CD4-positive, alpha-beta T cell treated with Interleukin-17A for 1 hour (primary cell): Measurements from ENCODE around the gene PTGR1.
"Not testable (repeated sequence)": the region's sequence is repeated elsewhere in the genome, so short reads cannot be mapped to it uniquely, and the experiment has no call there.

ENCODE experiments used
- DNase-seq: peaks from one replicate; pipeline ENCODE4 v3.0.0-alpha.2; 2020

The PTGR1 gene

GRCh38 chr9:111610845-111611244, 11.4 kb upstream of the PTGR1 start:
- no peak for DNase-seq

- no peak for DNase-seq
Measured at GRCh38 chr9:111610149-111610548, 10.7 kb upstream of the PTGR1 start.

- DNase-seq: no peak
Measured at GRCh38 chr9:111605041-111605559, 5.7 kb upstream of the PTGR1 start.

- no peak for DNase-seq
Measured at GRCh38 chr9:111604054-111604615, 4.7 kb upstream of the PTGR1 start.

GRCh38 chr9:111603041-111603440, 3.6 kb upstream of the PTGR1 start:
- DNase-seq: no peak

- no peak for DNase-seq
Measured at GRCh38 chr9:111601237-111602018, 2.0 kb upstream of the PTGR1 start.

- no peak for DNase-seq
Measured at GRCh38 chr9:111599955-111600343, 502 bp upstream of the PTGR1 start.

GRCh38 chr9:111598733-111599091, 735 bp downstream of the PTGR1 start:
- DNase-seq: no peak

- peak; percentile 70 for DNase-seq
Measured at GRCh38 chr9:111597852-111598732, 1.4 kb downstream of the PTGR1 start.

GRCh38 chr9:111588846-111589245, 10.6 kb downstream of the PTGR1 start:
- DNase-seq: no peak

GRCh38 chr9:111586378-111586777, 13.1 kb downstream of the PTGR1 start:
- DNase-seq: no peak

- no peak for DNase-seq
Measured at GRCh38 chr9:111582888-111583287, 16.6 kb downstream of the PTGR1 start.

GRCh38 chr9:111572950-111573604, 26.4 kb downstream of the PTGR1 start:
- DNase-seq: no peak

GRCh38 chr9:111568127-111568526, 31.3 kb downstream of the PTGR1 start:
- peak; percentile 2 for DNase-seq

GRCh38 chr9:111566234-111566633, 33.2 kb downstream of the PTGR1 start:
- no peak for DNase-seq

GRCh38 chr9:111561165-111561719, 38.2 kb downstream of the PTGR1 start:
- DNase-seq: no peak

- no peak for DNase-seq
Measured at GRCh38 chr9:111559000-111559610, 40.3 kb downstream of the PTGR1 start.

- DNase-seq: not testable (repeated sequence)
Measured at GRCh38 chr9:111555425-111555824, 44.0 kb downstream of the PTGR1 start.

- no peak for DNase-seq
Measured at GRCh38 chr9:111548623-111549022, 50.8 kb downstream of the PTGR1 start.

GRCh38 chr9:111542497-111543254, 56.8 kb downstream of the PTGR1 start:
- no peak for DNase-seq

GRCh38 chr9:111533099-111533790, 66.2 kb downstream of the PTGR1 start:
- DNase-seq: no peak
